ENCODE data around the gene EPHB4.
A peak's percentile ranks its signal among the peaks of the same experiment; 100 is the strongest.
"Not testable (repeated sequence)": the region's sequence is repeated elsewhere in the genome, so short reads cannot be mapped to it uniquely, and the experiment has no call there.

Gene EPHB4

GRCh38 chr7:100819586-100819985 lies 7.7 kb downstream of the EPHB4 start:
- DNase-seq: no peak

DNA sequence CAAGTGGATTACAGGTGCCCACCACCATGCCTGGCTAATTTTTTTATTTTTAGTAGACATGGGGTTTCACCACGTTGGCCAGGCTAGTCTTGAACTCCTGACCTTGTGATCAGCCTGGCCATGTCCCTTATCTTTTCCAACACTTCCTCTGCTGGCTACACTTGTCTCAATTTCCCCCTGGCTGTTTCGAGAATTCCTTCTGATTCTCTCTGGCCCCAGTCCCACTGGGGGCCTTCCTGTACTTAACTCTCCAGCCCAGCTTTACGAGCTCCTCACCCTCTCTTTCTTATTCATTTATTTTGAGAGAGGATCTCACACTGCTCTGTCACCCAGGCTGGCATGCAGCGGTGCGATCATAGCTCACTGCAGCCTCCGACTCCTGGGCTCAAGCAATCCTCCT lies 8.5 kb downstream of the EPHB4 start:
- no peak for DNase-seq

DNA sequence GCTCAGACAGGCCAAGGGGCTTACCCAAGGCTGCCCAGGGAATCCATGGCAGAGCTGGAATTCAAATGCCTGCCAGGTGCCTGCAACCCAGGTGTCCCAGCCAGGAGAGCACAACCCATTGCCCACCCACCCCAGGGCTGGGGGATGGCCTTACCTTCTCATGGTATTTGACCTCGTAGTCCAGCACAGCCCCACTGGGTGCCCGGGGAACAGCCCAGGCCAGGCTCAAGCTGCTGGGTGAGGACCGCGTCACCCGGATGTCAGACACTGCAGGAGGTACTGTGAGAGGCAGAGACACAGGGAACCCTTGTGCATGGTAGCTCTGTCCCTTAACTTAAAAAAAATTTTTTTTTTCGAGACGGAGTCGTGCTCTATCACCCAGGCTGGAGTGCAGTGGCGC lies 9.0 kb downstream of the EPHB4 start:
- DNase-seq: no peak

DNA sequence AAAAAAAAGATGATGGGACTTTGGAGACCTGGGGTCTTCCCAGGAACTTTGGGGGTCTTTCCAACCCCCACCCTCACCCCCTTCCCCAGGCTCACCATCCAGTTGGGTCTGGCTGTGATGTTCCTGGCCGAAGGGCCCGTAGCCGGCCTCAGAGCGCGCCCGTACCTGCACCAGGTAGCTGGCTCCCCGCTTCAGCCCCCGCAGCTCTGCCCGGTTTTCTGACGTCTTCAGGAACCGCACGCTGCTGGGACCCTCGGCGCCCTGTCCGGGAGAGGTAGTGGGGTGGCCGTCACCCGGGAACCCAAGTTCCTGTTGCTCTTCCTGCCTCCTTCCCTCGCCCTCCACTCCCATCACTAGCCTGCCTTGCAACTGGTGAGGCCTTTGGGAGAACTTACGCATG lies 10.2 kb downstream of the EPHB4 start:
- no peak for DNase-seq

- DNase-seq: not testable (repeated sequence)
Observed at GRCh38 chr7:100816515-100816914, 10.8 kb downstream of the EPHB4 start.

- DNase-seq: no peak
Observed at GRCh38 chr7:100812729-100813128, 14.6 kb downstream of the EPHB4 start.

DNA sequence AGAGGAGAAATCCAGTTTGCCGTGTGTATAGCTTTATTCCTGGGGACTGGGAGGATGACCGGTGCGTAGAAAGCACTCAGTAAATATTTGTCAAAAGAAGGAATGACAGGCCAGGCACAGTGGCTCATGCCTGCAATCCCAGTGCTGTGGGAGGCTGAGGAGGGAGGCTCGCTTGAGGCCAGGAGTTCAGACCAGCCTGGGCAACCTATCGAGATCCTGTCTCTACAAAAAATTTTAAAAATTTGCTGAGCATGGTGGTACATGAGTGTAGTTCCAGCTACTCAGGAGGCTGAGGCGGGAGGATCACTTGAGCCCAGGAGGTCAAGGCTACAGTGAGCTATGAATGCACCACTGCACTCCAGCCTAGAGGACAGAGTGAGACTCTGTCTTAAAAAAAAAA lies 15.8 kb downstream of the EPHB4 start:
- no peak for DNase-seq

DNA sequence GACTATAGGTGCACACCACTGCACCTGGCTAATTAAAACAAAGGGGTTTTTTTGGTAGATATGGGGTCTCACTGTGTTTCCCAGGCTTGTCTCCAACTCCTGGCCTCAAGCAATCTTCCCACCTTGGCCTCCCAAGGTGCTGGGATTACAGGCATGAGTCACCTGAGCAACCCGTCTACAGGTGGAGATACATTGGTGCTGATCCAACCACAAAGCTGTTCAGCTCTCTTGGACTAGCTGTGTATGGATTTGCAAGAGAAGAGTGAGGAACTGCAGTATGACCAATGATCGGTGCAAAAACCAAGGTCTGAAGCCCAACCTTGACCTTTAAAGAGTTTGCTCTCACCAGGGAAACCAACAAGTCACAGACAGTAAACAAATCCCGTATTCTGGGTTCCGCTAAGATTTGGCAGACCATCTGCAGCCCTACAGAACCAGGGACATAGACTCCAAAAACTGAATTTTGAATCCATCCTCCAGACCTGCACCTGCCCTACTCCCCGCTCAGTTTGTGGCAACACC lies 18.9 kb downstream of the EPHB4 start:
- DNase-seq: no peak

GRCh38 chr7:100806883-100807282 lies 20.4 kb downstream of the EPHB4 start:
- not testable (repeated sequence) for DNase-seq

DNA sequence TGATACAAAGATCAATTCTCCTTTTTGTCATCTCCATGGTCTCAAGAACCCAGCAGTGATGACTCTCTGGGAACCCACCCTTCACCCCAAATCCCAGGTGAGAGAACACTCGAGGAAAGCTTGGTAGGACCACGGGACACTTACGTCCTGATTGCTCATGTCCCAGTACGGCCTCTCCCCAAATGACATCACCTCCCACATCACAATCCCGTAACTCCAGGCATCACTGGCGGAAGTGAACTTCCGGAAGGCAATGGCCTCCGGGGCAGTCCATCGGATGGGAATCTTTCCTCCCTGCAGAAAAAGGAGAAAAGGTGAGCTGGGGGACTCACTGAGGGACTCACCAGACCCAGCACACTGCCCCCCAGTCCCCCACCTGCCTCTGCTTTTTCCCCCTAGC lies 21.0 kb downstream of the EPHB4 start:
- no peak for DNase-seq

- no peak for DNase-seq
Observed at GRCh38 chr7:100804681-100805431, 22.5 kb downstream of the EPHB4 start.

- DNase-seq: peak; percentile 95
Observed at GRCh38 chr7:100803398-100804161, 23.7 kb downstream of the EPHB4 start.

GRCh38 chr7:100802951-100803350 lies 24.4 kb downstream of the EPHB4 start:
- DNase-seq: no peak

- peak; percentile 57 for DNase-seq
Observed at GRCh38 chr7:100801833-100802568, 25.3 kb downstream of the EPHB4 start.

- peak; percentile 70 for DNase-seq
Observed at GRCh38 chr7:100799037-100799896, 28.1 kb downstream of the EPHB4 start.

DNA sequence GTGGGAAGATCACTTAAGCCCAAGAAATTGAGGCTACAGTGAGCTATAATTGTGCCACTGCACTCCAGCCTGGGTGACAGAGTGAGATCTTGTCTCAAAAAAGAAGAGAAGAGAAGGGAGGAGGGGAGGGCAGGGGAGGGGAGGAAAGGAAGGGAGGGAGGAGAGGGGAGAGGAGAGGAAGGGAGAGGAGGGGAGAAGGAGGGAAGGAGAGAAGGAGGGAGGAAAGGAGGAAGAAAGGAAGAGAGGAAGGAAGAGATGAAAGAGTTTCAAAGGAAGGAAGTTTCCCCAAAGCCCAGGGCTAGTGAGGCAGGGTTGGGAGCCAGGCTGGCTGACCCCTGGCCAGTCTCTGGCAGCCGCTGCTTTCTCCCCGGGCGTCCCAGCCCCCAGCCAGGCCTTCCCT lies 32.6 kb downstream of the EPHB4 start:
- no peak for DNase-seq

GRCh38 chr7:100793806-100794660 lies 33.3 kb downstream of the EPHB4 start:
- DNase-seq: no peak

DNA sequence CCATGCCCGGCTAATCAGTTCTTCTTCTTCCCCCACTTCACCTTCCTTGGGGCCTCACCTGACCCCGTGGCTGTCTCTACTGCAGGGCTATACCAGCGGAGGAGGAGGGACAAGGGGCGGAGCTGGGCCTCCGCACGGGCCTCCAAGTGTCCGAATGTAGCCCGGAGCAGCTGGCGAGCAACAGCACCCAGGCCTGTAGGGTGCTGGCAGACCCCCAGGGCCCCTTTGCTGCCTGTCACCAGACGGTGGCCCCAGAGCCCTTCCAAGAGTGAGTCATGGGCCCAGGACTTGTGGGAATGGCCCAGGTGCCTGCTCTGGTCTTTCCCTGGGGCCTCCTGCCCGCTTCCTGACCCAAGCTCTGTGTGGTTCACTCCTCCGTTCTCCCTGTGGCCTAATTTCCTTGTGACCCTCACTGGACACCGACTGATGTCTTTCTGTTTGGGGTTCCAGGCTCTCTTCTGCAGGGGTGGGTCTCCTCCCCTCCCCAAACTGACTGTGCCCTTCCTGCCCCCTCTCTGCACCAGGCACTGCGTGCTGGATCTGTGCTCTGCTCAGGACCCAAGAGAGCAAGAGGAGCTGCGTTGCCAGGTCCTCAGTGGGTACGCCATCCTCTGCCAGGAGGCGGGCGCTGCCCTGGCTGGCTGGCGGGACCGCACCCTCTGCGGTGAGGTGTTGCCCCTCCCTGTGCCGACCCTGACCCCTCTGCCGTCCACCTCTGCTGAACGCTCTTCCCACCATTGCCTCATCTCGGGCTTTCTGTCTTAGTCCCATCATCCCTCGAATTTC lies 35.2 kb downstream of the EPHB4 start:
- DNase-seq: peak; percentile 46

GRCh38 chr7:100789055-100789454 lies 38.3 kb downstream of the EPHB4 start:
- DNase-seq: peak; percentile 43

- no peak for DNase-seq
Observed at GRCh38 chr7:100786323-100786722, 41.0 kb downstream of the EPHB4 start.

DNA sequence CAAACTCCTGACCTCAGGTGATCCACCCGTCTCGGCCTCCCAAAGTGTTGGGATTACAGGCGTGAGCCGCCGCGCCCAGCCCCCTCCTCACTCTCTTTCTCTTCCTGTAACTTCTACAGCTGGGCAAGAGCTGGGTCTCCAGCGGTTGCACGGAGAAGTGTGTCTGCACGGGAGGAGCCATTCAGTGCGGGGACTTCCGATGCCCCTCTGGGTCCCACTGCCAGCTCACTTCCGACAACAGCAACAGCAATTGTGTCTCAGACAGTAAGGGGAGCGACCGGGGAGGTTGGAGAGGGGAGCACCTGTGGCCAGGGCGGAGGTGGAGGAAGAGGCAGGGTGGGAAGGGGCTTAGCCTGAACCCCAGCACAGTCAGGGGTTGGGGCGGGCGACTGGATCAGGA lies 41.4 kb downstream of the EPHB4 start:
- DNase-seq: no peak
